GM12891 (cell line): ENCODE measurements around the gene PRKAB1.

ENCODE experiments used
- POLR2A ChIP-seq: IDR thresholded peaks from 2 replicates; pipeline ENCODE4 v1.6.1; 2011; ENCODE audit warnings: low read depth, low read length, control low read depth
- POLR2AphosphoS5 ChIP-seq: IDR thresholded peaks from 2 replicates; pipeline ENCODE4 v1.6.1; 2011; ENCODE audit warnings: low read depth, low read length, control low read depth

- TF ChIP-seq POLR2A = no peak
- TF ChIP-seq POLR2AphosphoS5 = no peak
Measured at GRCh38 chr12:119681728-119682638, 14.1 kb downstream of the PRKAB1 start.
